Breast epithelium (tissue), 4 donors: ENCODE measurements around the gene OTOP1. TPM values are rescaled to one million over a fixed set of nuclear protein-coding genes. Genes with fewer than 3 reads are reported as not detected.
A peak's percentile ranks its signal among the peaks of the same experiment; 100 is the strongest.
"Not testable (repeated sequence)": the region's sequence is repeated elsewhere in the genome, so short reads cannot be mapped to it uniquely, and the experiment has no call there.

Experiments
- DNase-seq, 2 donors: peaks; one replicate each; pipeline ENCODE4 v3.0.0-alpha.2; 2019; ENCODE audit warnings: low spot score in 2 of 2
- H3K27ac ChIP-seq, 2 donors: fragments of 200-600 bp; sonication (generic) in 1 of 2; one replicate each; pipeline ENCODE4 v1.5.1; 2016 to 2019; ENCODE audit warnings: mild to moderate bottlenecking in 1 of 2
- H3K27me3 ChIP-seq, 2 donors: fragments of 200-600 bp; sonication (generic) in 1 of 2; one replicate each; pipeline versions ENCODE4 v1.5.1 to v1.6.0; 2017 to 2019; ENCODE audit warnings: control low read depth in 1 of 2, mild to moderate bottlenecking in 1 of 2
- H3K36me3 ChIP-seq: fragments of 200-600 bp; one replicate; pipeline ENCODE4 v1.5.1; 2019
- H3K4me1 ChIP-seq, 2 donors: fragments of 200-600 bp; sonication (generic); one replicate each; pipeline ENCODE4 v1.5.1; 2016 to 2019; ENCODE audit warnings: control low read depth in 1 of 2
- H3K4me3 ChIP-seq, 3 donors: fragments of 200-600 bp; sonication (generic); 1 replicate in 2 of 3; 2 replicates in 1 of 3; pipeline ENCODE4 v1.5.1; 2016 to 2019; ENCODE audit warnings: mild to moderate bottlenecking in 3 of 3, moderate library complexity in 2 of 3
- H3K9me3 ChIP-seq, 2 donors: fragments of 200-600 bp; sonication (generic) in 1 of 2; one replicate each; pipeline ENCODE4 v1.5.1; 2016 to 2019; ENCODE audit warnings: control low read depth in 1 of 2
- CTCF ChIP-seq, 3 donors: fragments of 450-650 bp; IDR thresholded peaks; one replicate each; pipeline ENCODE4 v1.5.1; 2016 to 2017; ENCODE audit warnings: antibody characterized with exemption in 3 of 3, mild to moderate bottlenecking in 3 of 3, moderate library complexity in 3 of 3
- POLR2A ChIP-seq: fragments of 450-650 bp; IDR thresholded peaks from one replicate; pipeline ENCODE4 v1.6.1; 2016; ENCODE audit warnings: antibody characterized with exemption, mild to moderate bottlenecking, moderate library complexity
- POLR2AphosphoS5 ChIP-seq, 3 donors: sonication (generic); formaldehyde crosslinking; IDR thresholded peaks; one replicate each; pipeline ENCODE4 v1.6.1; 2017; ENCODE audit warnings: antibody characterized with exemption in 3 of 3
- intact Hi-C: fragments of 100-400 bp; cut with DNase I; formaldehyde crosslinking; loops from one replicate; pipeline ENCODE4 v1.15.1; 2023; ENCODE audit warnings: low total_unique reads
- total RNA-seq, 3 donors: library from RNA; depleted of rRNA; stranded (reverse); fragments of >200 nt; gene quantifications; one replicate each; pipeline ENCODE4 v1.1.0, GENCODE V29; 2016

The OTOP1 gene
- total RNA-seq, 3 donors from 2014 or later = not detected

GRCh38 chr4:4249866-4250265 lies 23.1 kb upstream of the OTOP1 start:
- Histone ChIP-seq H3K9me3 (no peaks in the 10 kb centered on the region), H3K27ac (no peak overlapping the region), H3K36me3 (no peaks in the 10 kb centered on the region), H3K4me1 (peaks cover 0 to 10% of the 10 kb centered on the region in 2 donors), H3K4me3 (no peak overlapping the region), H3K27me3 (peaks cover 0 to 2% of the 10 kb centered on the region in 2 donors)
- no peak for DNase-seq
- TF ChIP-seq POLR2AphosphoS5 (IDR thresholded peaks at IDR 0.05) = no peak
- no peak for TF ChIP-seq CTCF (IDR thresholded peaks at IDR 0.05)
- TF ChIP-seq POLR2A = no peak
- intact Hi-C loops = no loop called here

- not testable (repeated sequence) for H3K27ac ChIP-seq
These were observed 22.6 kb upstream of the OTOP1 start for GRCh38 chr4:4249342-4249741.

GRCh38 chr4:4248885-4249203 lies 22.1 kb upstream of the OTOP1 start:
- no peaks in the 10 kb centered on the region for H3K27me3 ChIP-seq
- H3K27ac ChIP-seq = peak overlapping the region; percentile 91 to 97
- no peak for DNase-seq
- H3K9me3 ChIP-seq = no peaks in the 10 kb centered on the region
- TF ChIP-seq POLR2AphosphoS5 (IDR thresholded peaks at IDR 0.05) = no peak
- no peak for TF ChIP-seq POLR2A
- TF ChIP-seq CTCF (IDR thresholded peaks at IDR 0.05) = no peak
- H3K36me3 ChIP-seq = no peaks in the 10 kb centered on the region
- H3K4me3 ChIP-seq = peak overlapping the region; percentile 92 to 96 (median 95)
- intact Hi-C loops = no loop called here
- H3K4me1 ChIP-seq = peaks cover 0 to 10% of the 10 kb centered on the region in 2 donors

More at GRCh38 chr4:4249342-4249741, 22.6 kb upstream of the OTOP1 start:
- H3K4me1 ChIP-seq, H3K27me3 ChIP-seq, H3K36me3 ChIP-seq, H3K9me3 ChIP-seq, intact Hi-C loops, H3K4me3 ChIP-seq, DNase-seq: not testable (repeated sequence)

GRCh38 chr4:4248029-4248884 lies 21.5 kb upstream of the OTOP1 start, which contains the start of gene TMEM128:
Gene TMEM128, minus strand, starts transcription at chr4:4248223. Its CDS starts 21 bp downstream, at chr4:4248202.
- Histone ChIP-seq H3K4me3 (peak within 1 kb of the TSS; percentile 92 to 96 (median 95)), H3K4me1 (peaks cover 0 to 10% of the 10 kb centered on the region in 2 donors), H3K27me3 (no peaks in the 10 kb centered on the region), H3K9me3 (no peaks in the 10 kb centered on the region), H3K27ac (peak within 1 kb of the TSS; percentile 91 to 97), H3K36me3 (no peaks in the 10 kb centered on the region)
- DNase-seq = peak; percentile 84 to 92
- TF ChIP-seq POLR2A = peak; percentile 43
- peak; percentile 19 to 43 (median 23) for TF ChIP-seq CTCF (IDR thresholded peaks at IDR 0.05)
- TF ChIP-seq POLR2AphosphoS5 (IDR thresholded peaks at IDR 0.05) = peak; percentile 88 to 95 (median 89)
- intact Hi-C loops = no loop called here

GRCh38 chr4:4247696-4248028 lies 20.9 kb upstream of the OTOP1 start:
- intact Hi-C loops = no loop called here
- H3K27ac ChIP-seq = peak overlapping the region; percentile 91 to 97
- H3K4me3 ChIP-seq = peak overlapping the region; percentile 92 to 96 (median 95)
- H3K36me3 ChIP-seq = no peaks in the 10 kb centered on the region
- no peak for DNase-seq
- peaks cover 0 to 10% of the 10 kb centered on the region in 2 donors for H3K4me1 ChIP-seq
- H3K27me3 ChIP-seq = no peaks in the 10 kb centered on the region
- no peaks in the 10 kb centered on the region for H3K9me3 ChIP-seq
- no peak for TF ChIP-seq CTCF (IDR thresholded peaks at IDR 0.05)
- TF ChIP-seq POLR2A = no peak
- TF ChIP-seq POLR2AphosphoS5 (IDR thresholded peaks at IDR 0.05) = no peak
